Lung (tissue), 12 donors: ENCODE measurements around the gene ZNF615. TPM values are rescaled to one million over a fixed set of nuclear protein-coding genes. Genes with fewer than 3 reads are reported as not detected.

Experiments
- ATAC-seq: fragments of 200-7000 bp; cut with Tn5 transposase; one replicate; pipeline ENCODE4 v1.9.1; 2020; ENCODE audit warnings: moderate number of reproducible peaks; ENCODE audit not compliant: insufficient read depth, low FRiP score
- DNase-seq, 3 donors: peaks; one replicate each; pipeline ENCODE4 v3.0.0-alpha.2; 2013 to 2017
- H3K27ac ChIP-seq, 2 donors: one replicate each; pipeline ENCODE4 v1.5.1; 2013; ENCODE audit warnings: mild to moderate bottlenecking in 2 of 2, moderate library complexity in 2 of 2, control low read depth in 1 of 2, inconsistent platforms in 1 of 2, low read depth in 1 of 2, low read length in 1 of 2
- H3K27me3 ChIP-seq, 3 donors: one replicate each; pipeline ENCODE4 v1.5.1; 2013; ENCODE audit warnings: low read length in 2 of 3; ENCODE audit not compliant: control insufficient read depth in 3 of 3, insufficient read depth in 3 of 3
- H3K36me3 ChIP-seq, 4 donors: one replicate each; pipeline ENCODE4 v1.5.1; 2013; ENCODE audit warnings: low read length in 4 of 4, mild to moderate bottlenecking in 1 of 4, moderate library complexity in 1 of 4; ENCODE audit not compliant: control insufficient read depth in 4 of 4, insufficient read depth in 4 of 4
- H3K4me1 ChIP-seq, 5 donors: one replicate each; pipeline ENCODE4 v1.5.1; 2013; ENCODE audit warnings: low read length in 5 of 5, mild to moderate bottlenecking in 2 of 5, moderate library complexity in 1 of 5; ENCODE audit not compliant: control insufficient read depth in 5 of 5, insufficient read depth in 5 of 5
- H3K4me3 ChIP-seq: one replicate; pipeline ENCODE4 v1.5.1; 2013; ENCODE audit warnings: mild to moderate bottlenecking, control low read depth, moderate library complexity
- H3K9ac ChIP-seq, 2 donors: one replicate each; pipeline ENCODE4 v1.5.1; 2013; ENCODE audit warnings: low read length in 2 of 2, control low read depth in 1 of 2; ENCODE audit not compliant: insufficient read depth in 1 of 2
- H3K9me3 ChIP-seq, 4 donors: one replicate each; pipeline ENCODE4 v1.5.1; 2013; ENCODE audit warnings: low read length in 3 of 4, mild to moderate bottlenecking in 1 of 4, moderate library complexity in 1 of 4; ENCODE audit not compliant: control insufficient read depth in 4 of 4, insufficient read depth in 3 of 4
- WGBS, 2 donors: extraction: QIAGEN DNeasy Blood & Tissue Kit; methylation state at CpG; one replicate each; pipeline ENCODE4 v1.1.7; 2013; 5-methylcytosine and 5-hydroxymethylcytosine counted together
- polyA plus RNA-seq, 2 donors: library from polyadenylated mRNA; stranded (reverse); fragments of 200-250 nt; gene quantifications; one replicate each; pipeline ENCODE4 v1.2.1, GENCODE V29; 2013
- total RNA-seq, 2 donors: library from RNA; depleted of rRNA in 1 of 2; stranded (reverse); fragments of >200 nt in 1 of 2; gene quantifications; one replicate each; pipeline ENCODE4 v1.2.1, GENCODE V29; 2014 to 2021
- TF ChIP-seq, protein P1 (sequence below): IDR thresholded peaks from 2 replicates; pipeline ENCODE4 v1.5.1; 2012; ENCODE audit warnings: mild to moderate bottlenecking; ENCODE audit errors: control extremely low read depth, extremely low read depth
- donor health status: control.
- donor health status: control.
- donor health status: Bipolar disorder and iron deficiency.
- donor health status: healthy.
- donor health status: DM: yes; HTN: yes; CAD: no.

ZNF615 gene
- total and polyA plus RNA-seq, 4 donors = 3.0 to 39.9 (median 5.5) TPM

DNA sequence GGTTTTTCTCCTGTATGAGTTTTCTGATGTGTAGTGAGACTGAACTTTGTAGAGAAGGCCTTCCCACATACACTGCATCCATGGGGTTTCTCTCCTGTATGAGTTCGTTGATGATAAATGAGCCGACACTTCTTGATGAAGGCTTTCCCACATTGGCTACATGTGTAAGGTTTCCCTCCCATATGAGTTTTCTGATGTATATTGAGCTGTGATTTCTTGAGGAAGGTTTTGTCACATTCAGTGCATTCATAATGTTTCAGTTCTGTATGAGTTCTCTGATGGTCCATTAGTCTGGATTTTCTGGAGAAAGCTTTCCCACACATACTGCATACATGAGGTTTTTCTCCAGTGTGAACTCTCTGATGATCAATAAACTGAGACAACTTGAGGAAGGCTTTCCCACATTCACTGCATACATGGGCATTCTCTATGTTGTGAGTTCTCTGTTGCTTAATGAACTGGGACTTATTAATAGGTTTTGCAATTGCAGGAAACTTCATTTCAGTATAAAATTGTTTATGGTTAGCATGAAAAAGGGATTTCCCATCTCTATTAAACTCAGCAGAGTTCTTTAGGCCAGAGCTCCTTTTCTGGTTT lies 13.9 kb downstream of the ZNF615 start:
- ATAC-seq (no peak), DNase-seq (no peak)
- no peak overlapping the region for H3K27ac ChIP-seq
- peaks cover 29 to 69% (median 51%) of the 10 kb centered on the region in 4 donors for H3K36me3 ChIP-seq
- H3K9ac ChIP-seq = no peak overlapping the region
- WGBS, 2 donors = 100% methylated on average over 2 of the region's 2 CpGs
- peaks cover 41 to 57% (median 47%) of the 10 kb centered on the region in 4 donors for H3K9me3 ChIP-seq
- no peaks in the 10 kb centered on the region for H3K4me1 ChIP-seq
- no peaks in the 10 kb centered on the region for H3K27me3 ChIP-seq
- no peak overlapping the region for H3K4me3 ChIP-seq
- TF ChIP-seq, protein P1, sequence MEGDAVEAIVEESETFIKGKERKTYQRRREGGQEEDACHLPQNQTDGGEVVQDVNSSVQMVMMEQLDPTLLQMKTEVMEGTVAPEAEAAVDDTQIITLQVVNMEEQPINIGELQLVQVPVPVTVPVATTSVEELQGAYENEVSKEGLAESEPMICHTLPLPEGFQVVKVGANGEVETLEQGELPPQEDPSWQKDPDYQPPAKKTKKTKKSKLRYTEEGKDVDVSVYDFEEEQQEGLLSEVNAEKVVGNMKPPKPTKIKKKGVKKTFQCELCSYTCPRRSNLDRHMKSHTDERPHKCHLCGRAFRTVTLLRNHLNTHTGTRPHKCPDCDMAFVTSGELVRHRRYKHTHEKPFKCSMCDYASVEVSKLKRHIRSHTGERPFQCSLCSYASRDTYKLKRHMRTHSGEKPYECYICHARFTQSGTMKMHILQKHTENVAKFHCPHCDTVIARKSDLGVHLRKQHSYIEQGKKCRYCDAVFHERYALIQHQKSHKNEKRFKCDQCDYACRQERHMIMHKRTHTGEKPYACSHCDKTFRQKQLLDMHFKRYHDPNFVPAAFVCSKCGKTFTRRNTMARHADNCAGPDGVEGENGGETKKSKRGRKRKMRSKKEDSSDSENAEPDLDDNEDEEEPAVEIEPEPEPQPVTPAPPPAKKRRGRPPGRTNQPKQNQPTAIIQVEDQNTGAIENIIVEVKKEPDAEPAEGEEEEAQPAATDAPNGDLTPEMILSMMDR = no peak

DNA sequence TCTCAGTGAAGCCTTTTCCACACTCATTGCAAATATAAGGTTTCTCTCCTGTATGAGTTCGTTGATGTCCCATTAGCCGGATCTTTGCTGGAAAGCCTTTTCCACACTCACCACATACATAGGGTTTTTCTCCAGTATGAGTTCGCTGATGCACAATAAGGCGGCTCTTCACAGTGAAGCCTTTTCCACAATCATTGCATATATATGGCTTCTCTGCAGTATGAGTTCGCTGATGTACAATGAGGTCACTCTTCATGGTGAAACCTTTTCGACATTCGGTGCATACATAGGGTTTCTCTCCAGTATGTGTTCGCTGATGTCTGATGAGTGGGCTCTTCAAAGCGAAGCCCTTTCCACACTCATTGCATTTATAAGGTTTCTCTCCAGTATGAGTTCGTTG lies 14.6 kb downstream of the ZNF615 start:
- peaks cover 27 to 62% (median 46%) of the 10 kb centered on the region in 4 donors for H3K36me3 ChIP-seq
- TF ChIP-seq, protein P1 = no peak
- H3K27me3 ChIP-seq = no peaks in the 10 kb centered on the region
- H3K4me3 ChIP-seq = no peak overlapping the region
- 97 to 99% methylated on average over 10 of the region's 10 CpGs for WGBS, 2 donors
- H3K9ac ChIP-seq = no peak overlapping the region
- DNase-seq (no peak), ATAC-seq (no peak)
- H3K4me1 ChIP-seq = no peaks in the 10 kb centered on the region
- H3K27ac ChIP-seq = no peak overlapping the region
- H3K9me3 ChIP-seq = peaks cover 36 to 59% (median 49%) of the 10 kb centered on the region in 4 donors

DNA sequence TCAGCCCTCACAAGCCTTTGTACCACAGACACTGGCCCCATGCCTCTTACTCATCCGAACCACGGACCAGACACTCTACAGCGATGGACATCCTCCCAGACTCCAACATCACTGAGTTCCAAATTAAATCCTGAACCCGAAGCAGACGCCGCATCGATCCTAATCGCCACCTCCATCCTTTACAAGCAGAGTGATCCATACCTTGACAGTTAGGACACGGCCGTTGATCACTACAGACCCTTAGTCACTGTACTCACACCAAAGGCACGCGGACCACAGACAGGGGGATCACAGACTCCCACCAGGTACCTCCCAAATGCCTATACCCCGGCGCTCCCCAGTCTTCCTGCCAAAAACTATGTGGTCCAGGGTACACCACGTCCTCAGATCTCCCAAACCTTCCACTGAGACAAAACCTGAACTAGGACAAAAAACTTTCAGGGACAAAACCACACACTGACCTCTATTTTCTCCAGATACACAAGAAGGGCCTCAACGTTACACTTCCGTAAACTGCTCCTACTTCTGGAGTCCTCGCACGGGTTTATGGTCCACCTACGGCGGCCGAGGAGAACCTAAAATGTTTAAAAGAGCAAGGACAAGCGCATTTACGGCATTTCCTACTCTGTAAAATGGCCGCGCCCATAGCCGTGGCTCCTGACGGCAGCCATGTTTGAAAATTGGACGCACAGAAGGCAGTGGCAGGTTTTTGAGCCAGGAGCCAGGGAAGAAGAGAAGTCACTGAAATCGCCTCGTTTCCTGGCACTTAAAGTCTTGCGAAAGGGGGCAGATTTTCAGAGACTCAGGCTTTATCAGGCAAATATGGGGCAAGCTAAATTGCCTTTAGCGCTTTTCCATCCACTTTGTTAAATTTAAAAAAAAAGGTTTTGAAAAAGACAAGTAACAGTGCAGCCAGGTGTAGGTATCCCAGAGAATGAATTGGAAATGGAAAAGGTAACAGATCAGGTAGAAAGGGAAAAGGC lies 21.4 kb downstream of the ZNF615 start, which contains the start of gene ZNF350:
ZNF350 (minus strand) TSS at position 532 of the 983 bp plus-strand sequence. CDS start 12,480 bp downstream, outside the sequence.
- Histone ChIP-seq H3K27ac (peak within 1 kb of the TSS; percentile 70 to 91), H3K36me3 (peaks cover 0 to 15% (median 3%) of the 10 kb centered on the region in 4 donors), H3K9me3 (peaks cover 1 to 31% (median 13%) of the 10 kb centered on the region in 4 donors), H3K27me3 (no peaks in the 10 kb centered on the region), H3K9ac (peak within 1 kb of the TSS; percentile 78 to 98), H3K4me1 (peaks cover 0 to 8% (median 0%) of the 10 kb centered on the region in 5 donors), H3K4me3 (peak within 1 kb of the TSS; percentile 100)
- peak; percentile 94 to 98 (median 97) for DNase-seq
- peak; percentile 100 for ATAC-seq
- TF ChIP-seq, protein P1 = no peak
- 2 to 4% methylated on average over 33 of the region's 33 CpGs for WGBS, 2 donors
